Stimulated activated CD4-positive, alpha-beta T cell treated with anti-CD3 and anti-CD28 coated beads, Interleukin-4, amount 100 ng/mL, for 48 hours (primary cell): ENCODE results near the gene ABHD15.

Experiments
- DNase-seq, 2 donors: peaks; one replicate each; pipeline ENCODE4 v3.0.0-alpha.2; 2020; ENCODE audit warnings: low read depth in 2 of 2

Gene ABHD15

GRCh38 chr17:29582254-29582765, 15.5 kb upstream of the ABHD15 start:
- DNase-seq: no peak

- no peak for DNase-seq
Measured at GRCh38 chr17:29581583-29582253, 14.9 kb upstream of the ABHD15 start.

- DNase-seq: peak; percentile 84 to 86
Measured at GRCh38 chr17:29579866-29580771, 13.3 kb upstream of the ABHD15 start.

- no peak for DNase-seq
Measured at GRCh38 chr17:29578626-29579485, 12.0 kb upstream of the ABHD15 start.

GRCh38 chr17:29577385-29578211, 10.8 kb upstream of the ABHD15 start:
- DNase-seq: no peak

- no peak for DNase-seq
Measured at GRCh38 chr17:29577001-29577370, 10.1 kb upstream of the ABHD15 start.

GRCh38 chr17:29576214-29577000, 9.6 kb upstream of the ABHD15 start:
- no peak for DNase-seq

GRCh38 chr17:29575511-29576213, 8.8 kb upstream of the ABHD15 start:
- DNase-seq: no peak

GRCh38 chr17:29574732-29575510, 8.1 kb upstream of the ABHD15 start:
- DNase-seq: no peak

GRCh38 chr17:29573871-29574731, 7.3 kb upstream of the ABHD15 start:
- no peak for DNase-seq

- no peak for DNase-seq
Measured at GRCh38 chr17:29573558-29573869, 6.7 kb upstream of the ABHD15 start.

GRCh38 chr17:29572691-29573557, 6.1 kb upstream of the ABHD15 start:
- peak in 1 of 2 donors; percentile 42 for DNase-seq

GRCh38 chr17:29571883-29572681, 5.2 kb upstream of the ABHD15 start:
- DNase-seq: no peak

- DNase-seq: no peak
Measured at GRCh38 chr17:29571486-29571882, 4.6 kb upstream of the ABHD15 start.

GRCh38 chr17:29570521-29570920, 3.7 kb upstream of the ABHD15 start:
- DNase-seq: no peak

GRCh38 chr17:29569245-29569950, 2.6 kb upstream of the ABHD15 start:
- DNase-seq: no peak
